NOMO-1 treated with dmso at 0.1 percent for 144 hours (cell line): ENCODE data around the gene TARS1.

Source experiments
- DNase-seq: peaks from one replicate; lab custom pipeline; 2025; ENCODE audit not compliant: unreplicated experiment; lab: John Stamatoyannopoulos, UW

TARS1 gene

GRCh38 chr5:33440482-33441240 lies at the start of gene TARS1:
Gene TARS1, plus strand, starts transcription at chr5:33440965. Its CDS starts 122 bp downstream, at chr5:33441087.
- DNase-seq, result peak; percentile 100

DNA sequence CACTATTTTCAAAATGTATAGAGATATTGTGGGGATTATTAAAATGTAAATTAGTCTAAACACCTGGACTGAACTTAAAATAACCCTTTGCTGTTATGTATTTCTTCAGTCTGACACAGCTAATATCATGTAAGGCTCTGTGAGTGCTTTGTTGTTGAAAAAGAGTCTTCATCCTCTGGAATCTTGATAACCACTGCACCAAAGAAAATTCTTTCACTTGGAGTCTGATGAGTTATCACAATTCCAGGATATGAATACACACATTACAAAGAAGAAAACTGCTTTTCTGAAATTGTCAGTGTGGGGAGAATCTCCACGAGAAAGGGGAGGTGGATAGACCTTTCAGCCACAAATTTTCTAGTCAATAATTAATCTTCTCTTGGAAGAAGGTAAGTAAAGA lies 42.3 kb upstream of the TARS1 start:
- no peak for DNase-seq

DNA sequence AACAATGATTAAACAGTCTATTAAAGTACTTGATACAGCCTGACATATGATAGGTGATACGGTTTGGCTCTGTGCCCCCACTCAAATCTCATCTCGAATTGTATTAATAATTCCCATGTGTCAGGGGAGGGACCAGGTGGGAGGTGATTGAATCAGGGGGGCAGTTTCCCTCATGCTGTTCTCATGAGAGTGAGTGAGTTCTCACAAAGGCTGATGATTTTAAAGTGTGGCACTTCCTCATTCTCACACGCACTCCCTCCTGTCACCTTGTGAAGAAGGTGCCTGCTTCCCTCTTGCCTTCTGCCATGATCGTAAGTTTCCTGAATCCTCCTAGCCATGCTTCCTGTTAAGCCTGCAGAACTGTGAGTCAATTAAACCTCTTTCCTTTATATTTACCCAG lies 40.1 kb upstream of the TARS1 start:
- no peak for DNase-seq

DNA sequence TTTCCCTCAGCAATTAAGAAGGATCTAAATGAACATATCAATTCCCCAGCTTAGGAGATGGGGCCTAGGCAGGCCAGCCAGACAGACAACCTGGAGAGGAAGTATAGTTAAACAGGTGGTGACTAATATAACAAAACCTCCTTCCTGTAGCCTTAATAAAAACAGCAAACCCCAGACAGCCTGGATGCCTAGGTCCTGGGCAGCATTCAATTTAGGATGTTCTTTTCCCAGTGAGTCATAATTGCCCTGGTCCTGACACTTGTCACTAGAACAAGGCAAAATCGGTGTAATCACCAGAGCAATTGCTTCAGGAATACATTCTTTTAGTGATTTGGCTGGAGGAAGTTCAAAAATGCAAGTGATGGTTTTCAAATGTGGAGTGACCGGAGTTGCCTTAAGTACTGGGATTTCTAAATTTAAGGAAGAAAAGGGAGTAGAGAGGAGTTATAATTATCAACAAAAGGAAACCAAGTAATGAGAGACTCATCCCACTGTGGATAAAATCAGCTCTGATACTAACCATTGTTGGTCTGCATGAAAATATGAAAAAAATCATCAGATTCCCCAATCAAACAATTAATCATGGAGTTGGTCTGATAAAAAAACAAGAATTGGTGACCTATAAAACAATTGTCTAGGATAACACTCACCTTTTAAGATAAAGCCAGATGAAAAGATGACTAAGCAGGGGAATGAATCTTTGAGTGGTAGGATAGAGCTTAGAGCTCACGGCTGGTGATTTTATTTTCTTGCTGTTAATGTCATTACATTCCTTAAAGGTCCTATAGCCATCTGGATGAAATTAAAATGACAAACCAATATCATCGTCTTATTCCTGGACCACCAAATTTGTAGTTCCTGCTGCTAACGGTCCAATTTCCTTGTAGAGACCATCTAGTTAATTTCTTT lies 39.0 kb upstream of the TARS1 start:
- no peak for DNase-seq

GRCh38 chr5:33403187-33403586 lies 37.6 kb upstream of the TARS1 start:
- no peak for DNase-seq

GRCh38 chr5:33408816-33409215 lies 31.9 kb upstream of the TARS1 start:
- DNase-seq, result no peak

DNA sequence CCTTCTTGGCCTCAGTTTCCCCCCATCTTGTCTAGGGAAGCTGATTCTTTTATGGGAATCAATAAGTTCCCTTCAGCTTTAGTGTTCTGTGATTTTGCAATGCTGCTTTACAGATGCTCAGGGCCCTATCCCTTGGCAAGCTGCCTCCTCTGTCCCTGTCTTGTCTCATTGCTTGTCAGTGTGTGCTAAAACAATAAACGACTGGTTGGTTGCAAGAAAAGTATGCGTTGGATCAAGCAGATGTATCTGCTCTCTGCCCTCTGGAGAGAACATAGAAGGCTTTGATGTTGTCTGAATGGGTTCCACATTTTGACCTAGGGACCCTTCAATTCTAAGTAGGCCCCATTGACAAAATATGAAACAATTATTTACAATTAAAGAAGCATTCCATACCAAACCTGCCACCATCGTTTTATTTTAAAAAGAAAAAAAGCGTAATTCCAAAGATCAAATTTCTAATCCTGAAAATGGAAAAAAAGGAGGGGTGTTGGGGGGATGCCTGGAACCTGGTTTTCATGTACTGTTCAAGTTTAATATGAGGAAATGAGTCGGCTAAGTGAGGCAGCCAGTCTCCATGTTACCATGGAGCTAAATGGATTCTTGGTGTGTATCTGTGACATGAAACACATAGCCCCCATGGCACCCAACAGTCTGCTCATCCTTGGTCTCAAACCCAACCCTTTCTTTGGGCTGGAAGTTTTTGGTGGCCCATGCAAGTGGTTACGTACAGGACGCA lies 31.2 kb upstream of the TARS1 start:
- no peak for DNase-seq

DNA sequence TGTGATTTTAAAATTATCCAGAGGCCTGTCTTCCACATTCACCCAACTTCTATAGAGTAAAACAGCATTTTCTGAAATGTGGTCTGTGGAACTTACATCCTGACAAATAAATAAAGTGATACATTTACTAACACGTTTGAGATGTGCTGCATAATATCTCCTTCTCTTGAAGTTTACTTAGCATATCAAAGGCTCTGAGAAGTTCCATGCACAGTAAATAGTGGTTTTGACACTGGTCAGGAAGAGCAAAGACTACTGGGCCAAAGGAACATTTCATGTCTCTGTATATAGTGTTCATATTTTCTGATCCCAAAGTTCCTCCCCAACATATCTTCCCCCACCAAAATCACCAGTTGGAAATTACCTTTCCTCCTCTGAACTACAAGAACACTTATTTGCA lies 30.5 kb upstream of the TARS1 start:
- no peak for DNase-seq

- DNase-seq, result no peak
Observed at GRCh38 chr5:33411498-33411897, 29.3 kb upstream of the TARS1 start.

GRCh38 chr5:33415811-33416354 lies 24.9 kb upstream of the TARS1 start:
- no peak for DNase-seq

GRCh38 chr5:33417632-33418031 lies 23.1 kb upstream of the TARS1 start:
- DNase-seq, result no peak

DNA sequence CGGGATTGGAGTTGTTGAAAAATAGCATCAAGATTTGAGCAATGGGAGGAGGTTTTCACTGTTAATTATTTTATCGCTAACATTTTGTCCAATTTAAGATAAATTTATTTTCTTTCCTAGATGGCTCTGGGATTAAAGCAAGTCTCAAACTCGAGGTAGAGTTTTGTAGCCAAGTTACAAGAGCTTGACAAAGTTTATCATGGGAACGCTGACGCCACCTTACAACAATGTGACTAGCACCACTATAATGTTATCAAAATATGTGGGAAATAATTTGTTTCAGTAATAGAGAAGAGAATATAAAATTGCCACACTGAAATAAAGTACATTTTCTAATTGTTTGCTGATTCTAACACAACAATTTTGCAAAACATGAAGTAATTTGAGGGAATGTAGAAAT lies 19.8 kb upstream of the TARS1 start:
- DNase-seq, result no peak

DNA sequence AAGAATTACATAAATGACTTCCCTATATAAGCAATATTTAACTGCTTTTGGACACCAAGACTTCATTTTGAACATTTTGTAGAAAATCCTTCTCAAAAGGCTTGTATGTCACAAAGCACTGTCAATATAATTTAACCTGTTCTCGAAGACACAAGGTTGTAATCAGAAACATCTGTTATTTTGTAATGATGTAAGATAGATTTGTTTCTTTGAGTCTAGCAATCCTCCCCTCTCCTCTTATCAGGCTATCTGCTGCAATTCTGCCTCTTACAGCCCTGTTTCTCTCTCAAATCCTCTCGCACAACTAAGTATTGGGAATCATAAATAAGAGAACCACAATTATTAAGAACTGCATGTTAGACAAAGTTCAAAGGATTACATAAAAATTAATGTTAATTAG lies 18.6 kb upstream of the TARS1 start:
- DNase-seq, result no peak

- no peak for DNase-seq
Observed at GRCh38 chr5:33423018-33423630, 17.6 kb upstream of the TARS1 start.

- no peak for DNase-seq
Observed at GRCh38 chr5:33425314-33425713, 15.5 kb upstream of the TARS1 start.

GRCh38 chr5:33430983-33431382 lies 9.8 kb upstream of the TARS1 start:
- no peak for DNase-seq

GRCh38 chr5:33432656-33433055 lies 8.1 kb upstream of the TARS1 start:
- no peak for DNase-seq

- no peak for DNase-seq
Observed at GRCh38 chr5:33433303-33434240, 7.2 kb upstream of the TARS1 start.

GRCh38 chr5:33435893-33436490 lies 4.8 kb upstream of the TARS1 start:
- DNase-seq, result peak; percentile 57
